IMR-90 (cell line): ENCODE data around the gene SOBP. TPM values are rescaled to one million over a fixed set of nuclear protein-coding genes. Genes with fewer than 3 reads are reported as not detected.

Experiments used
- ATAC-seq: fragments of 200-7000 bp; cut with Tn5 transposase; 2 replicates; pipeline ENCODE4 v1.9.1; 2020; ENCODE audit warnings: low read depth, mild to moderate bottlenecking, moderate library complexity
- BruUV-seq: library from RNA; stranded (reverse); fragments of 400-500 nt; replicated peaks from 2 replicates; lab custom pipeline; 2021; lab: Mats Ljungman, UMichigan
- CTCF ChIA-PET: fragments of 300-600 bp; formaldehyde crosslinking; extraction: SDS; loops from one replicate; lab custom pipeline; 2021; ENCODE audit warnings: antibody characterized with exemption; lab: Yijun Ruan, JAX
- POLR2A ChIA-PET: fragments of 300-600 bp; sonication (Branson Sonifier 250); formaldehyde crosslinking; loops from one replicate; lab custom pipeline; 2022; ENCODE audit warnings: antibody characterized with exemption; ENCODE audit not compliant: unreplicated experiment; lab: Charles Lee
- DNase-seq: peaks from one replicate; pipeline ENCODE4 v3.0.0; 2013
- H2AFZ ChIP-seq: replicated peaks from 2 replicates; pipeline ENCODE3; 2013; ENCODE audit warnings: low read length, mild to moderate bottlenecking; ENCODE audit not compliant: poor library complexity
- H2AK5ac ChIP-seq: 2 replicates; pipeline ENCODE4 v1.6.1; 2013; ENCODE audit warnings: low read depth, low read length, inconsistent platforms
- H2AK9ac ChIP-seq: replicated peaks from 2 replicates; pipeline ENCODE3; 2013; ENCODE audit warnings: mild to moderate bottlenecking, low read depth, low read length, moderate library complexity; ENCODE audit not compliant: poor library complexity
- H2BK120ac ChIP-seq: 2 replicates; pipeline ENCODE4 v1.6.1; 2013; ENCODE audit warnings: low read depth, low read length, inconsistent platforms
- H2BK15ac ChIP-seq: 3 replicates; pipeline ENCODE4 v1.6.1; 2013; ENCODE audit warnings: low read depth, low read length, inconsistent platforms
- H2BK20ac ChIP-seq: 2 replicates; pipeline ENCODE4 v1.6.1; 2013; ENCODE audit warnings: low read depth, mild to moderate bottlenecking, inconsistent platforms, low read length, moderate library complexity
- H2BK5ac ChIP-seq: 2 replicates; pipeline ENCODE4 v1.6.1; 2013; ENCODE audit warnings: mild to moderate bottlenecking, low read depth, low read length, inconsistent platforms; ENCODE audit not compliant: poor library complexity, severe bottlenecking
- H3K14ac ChIP-seq: replicated peaks from 2 replicates; pipeline ENCODE4 v1.6.1; 2013; ENCODE audit warnings: low read depth, low read length, inconsistent platforms
- H3K18ac ChIP-seq: 2 replicates; pipeline ENCODE4 v1.6.1; 2013; ENCODE audit warnings: low read depth, low read length, control low read depth
- H3K23ac ChIP-seq: 2 replicates; pipeline ENCODE4 v1.6.1; 2013; ENCODE audit warnings: low read depth, low read length, inconsistent platforms
- H3K27ac ChIP-seq: 2 replicates; pipeline ENCODE4 v1.5.1; 2013; ENCODE audit warnings: mild to moderate bottlenecking, control low read depth, low read length; ENCODE audit not compliant: insufficient read depth
- H3K27me3 ChIP-seq: 2 replicates; pipeline ENCODE4 v1.6.1; 2013; ENCODE audit warnings: low read length; ENCODE audit not compliant: control insufficient read depth, insufficient read depth
- H3K36me3 ChIP-seq: 2 replicates; pipeline ENCODE4 v1.6.1; 2013; ENCODE audit warnings: low read length, mixed read lengths; ENCODE audit not compliant: control insufficient read depth, insufficient read depth
- H3K4ac ChIP-seq: 2 replicates; pipeline ENCODE4 v1.6.1; 2013; ENCODE audit warnings: low read depth, low read length, inconsistent platforms
- H3K4me1 ChIP-seq: 2 replicates; pipeline ENCODE4 v1.6.1; 2013; ENCODE audit warnings: low read length, mixed read lengths; ENCODE audit not compliant: control insufficient read depth, insufficient read depth
- H3K4me2 ChIP-seq: 2 replicates; pipeline ENCODE4 v1.6.1; 2013; ENCODE audit warnings: low read depth, mild to moderate bottlenecking, control low read depth, low read length, moderate library complexity
- H3K4me3 ChIP-seq: 2 replicates; pipeline ENCODE4 v1.5.1; 2013; ENCODE audit warnings: low read depth, mild to moderate bottlenecking, control low read depth, low read length, moderate library complexity; ENCODE audit not compliant: insufficient read depth
- H3K56ac ChIP-seq: 2 replicates; pipeline ENCODE4 v1.6.1; 2013; ENCODE audit warnings: low read length, inconsistent platforms; ENCODE audit not compliant: insufficient read depth; ENCODE audit errors: extremely low read depth
- H3K79me1 ChIP-seq, 2 experiments: 2 replicates each; pipeline ENCODE4 v1.6.1; 2013; ENCODE audit warnings: low read length in 2 of 2, inconsistent platforms in 1 of 2, low read depth in 1 of 2
- H3K9ac ChIP-seq: 2 replicates; pipeline ENCODE4 v1.6.1; 2013; ENCODE audit warnings: low read depth, low read length, control low read depth
- H3K9me1 ChIP-seq: 2 replicates; pipeline ENCODE4 v1.6.1; 2013; ENCODE audit warnings: low read length, inconsistent platforms; ENCODE audit not compliant: insufficient read depth
- H3K9me3 ChIP-seq: 2 replicates; pipeline ENCODE4 v1.6.1; 2013; ENCODE audit warnings: low read length; ENCODE audit not compliant: control insufficient read depth, insufficient read depth
- H4K20me1 ChIP-seq: 2 replicates; pipeline ENCODE4 v1.6.1; 2013; ENCODE audit warnings: low read length, inconsistent platforms; ENCODE audit not compliant: insufficient read depth
- H4K5ac ChIP-seq: 2 replicates; pipeline ENCODE4 v1.6.1; 2013; ENCODE audit warnings: mild to moderate bottlenecking, low read depth, low read length, control low read depth
- H4K8ac ChIP-seq, 2 experiments: 2 replicates each; pipeline ENCODE4 v1.6.1; 2013; ENCODE audit warnings: low read depth in 2 of 2, low read length in 2 of 2, control low read depth in 1 of 2, inconsistent platforms in 1 of 2
- H4K91ac ChIP-seq: 2 replicates; pipeline ENCODE4 v1.6.1; 2013; ENCODE audit warnings: low read depth, low read length, inconsistent platforms; ENCODE audit not compliant: insufficient read depth
- CEBPB ChIP-seq: IDR thresholded peaks from 2 replicates; pipeline ENCODE4 v1.6.1; 2012; ENCODE audit warnings: low read depth, low read length, improper control_type of control experiment
- FOS ChIP-seq: fragments of 150-350 bp; IDR thresholded peaks from 2 replicates; pipeline ENCODE4 v1.6.1; 2016; ENCODE audit warnings: low read depth, low read length
- MAFK ChIP-seq: IDR thresholded peaks from 2 replicates; pipeline ENCODE4 v1.6.1; 2012; ENCODE audit warnings: low read depth, low read length, improper control_type of control experiment
- MAZ ChIP-seq: IDR thresholded peaks from 2 replicates; pipeline ENCODE4 v1.6.1; 2012; ENCODE audit warnings: low read depth, mild to moderate bottlenecking, low read length, improper control_type of control experiment, moderate library complexity, borderline replicate concordance
- WGBS, 2 experiments: methylation state at CpG; one replicate each; pipeline versions ENCODE4 v1.1.5 to v1.1.7; 2013; ENCODE audit warnings: missing lambda C conversion rate in 2 of 2; ENCODE audit not compliant: insufficient read length in 1 of 2; ENCODE audit errors: extremely low coverage in 2 of 2; 5-methylcytosine and 5-hydroxymethylcytosine counted together
- dilution Hi-C: fragments of 300-500 bp; cut with HindIII; formaldehyde crosslinking; loops from one replicate; pipeline ENCODE4 v1.14.3; 2018; ENCODE audit warnings: low sequenced_read_pairs; ENCODE audit not compliant: unreplicated experiment
- in situ Hi-C: fragments of 300-500 bp; cut with MboI; formaldehyde crosslinking; loops from 3 replicates; pipeline ENCODE4 v1.14.3; 2019; ENCODE audit warnings: low sequenced_read_pairs, inconsistent platforms, mixed read lengths
- intact Hi-C: fragments of 100-400 bp; cut with micrococcal nuclease; formaldehyde crosslinking; loops from 2 replicates; pipeline ENCODE4 v1.10.0; 2022
- polyA plus RNA-seq, 3 experiments: library from polyadenylated mRNA; depleted of rRNA; stranded (reverse); fragments of >200 nt; gene quantifications; 2 replicates each; pipeline ENCODE4 v1.2.3, GENCODE V29; 2012; ENCODE audit warnings: low replicate concordance in 1 of 3
- total RNA-seq: library from RNA; depleted of rRNA; stranded (reverse); fragments of >200 nt; gene quantifications from 2 replicates; pipeline ENCODE4 v1.2.3, GENCODE V29; 2012

Gene SOBP
- total and polyA plus RNA-seq, 2 of the 4 experiments (the other 2 are of a cell fraction), result 0.60 to 0.72 TPM

- H3K4me2 ChIP-seq, result no peak overlapping the region
- ATAC-seq (peak; percentile 88), DNase-seq (peak; percentile 83)
- POLR2A ChIA-PET, result interaction anchor here (0.5 kb wide), 1 partner anchor 32 kb away, joined by 3 read pairs; no protein-coding TSS in a partner anchor
- 0 out of 3 replicates have a peak overlapping the region, but pooled peaks have one; percentile 29 for H2BK15ac ChIP-seq
- no peak overlapping the region for H3K9ac ChIP-seq
- no peak overlapping the region for H3K27ac ChIP-seq
- CTCF ChIA-PET, result interaction anchor here (1.3 to 1.8 kb wide), 2 partner anchors 27 to 34 kb away, joined by 4 read pairs; no protein-coding TSS in a partner anchor
- H3K27me3 ChIP-seq, result no peaks in the 10 kb centered on the region
- H2AK9ac ChIP-seq, result no peak overlapping the region
- H3K4ac ChIP-seq, result no peak overlapping the region
- no peak overlapping the region for H4K5ac ChIP-seq
- H3K4me1 ChIP-seq, result no peaks in the 10 kb centered on the region
- no peaks in the 10 kb centered on the region for H3K79me1 ChIP-seq
- no peaks in the 10 kb centered on the region for H4K20me1 ChIP-seq
- no TSS peak for BruUV-seq
- H4K8ac ChIP-seq, result no peak overlapping the region
- no peak overlapping the region for H2BK120ac ChIP-seq
- H3K56ac ChIP-seq, result no peak overlapping the region
- no peak for TF ChIP-seq MAFK
- no peak for TF ChIP-seq FOS
- peak; percentile 47; the same call in 1 of the 2 replicates for TF ChIP-seq MAZ
- TF ChIP-seq CEBPB, result no peak
- no peak overlapping the region for H2BK5ac ChIP-seq
- H2AFZ ChIP-seq, result peak overlapping the region; percentile 74
- H3K23ac ChIP-seq, result no peak overlapping the region
- intact Hi-C loops, result loop anchor here (5.0 to 10.0 kb wide), 2 partner anchors 188 to 275 kb away; partner anchors contain the start of gene SEC63
- H4K91ac ChIP-seq, result no peak overlapping the region
- H3K4me3 ChIP-seq, result no peak overlapping the region
- H3K9me3 ChIP-seq, result no peaks in the 10 kb centered on the region
- no peak overlapping the region for H3K18ac ChIP-seq
- H3K36me3 ChIP-seq, result no peaks in the 10 kb centered on the region
- WGBS, 2 experiments, result no CpG with 5 or more reads among the region's 4 CpGs
- no peak overlapping the region for H2BK20ac ChIP-seq
- H3K9me1 ChIP-seq, result 0 out of 2 replicates have a peak, but pooled peaks cover 2% of the 10 kb centered on the region
- H3K14ac ChIP-seq, result no peak overlapping the region
- in situ Hi-C loops, result no loop called here
- no peak overlapping the region for H2AK5ac ChIP-seq
- dilution Hi-C loops, result no loop called here
Measured at GRCh38 chr6:107679457-107679856, 189.5 kb downstream of the SOBP start.
